GM19099 (cell line): Measurements from ENCODE around the gene TRNAU1AP.

Source experiments
- POLR2A ChIP-seq: IDR thresholded peaks from 3 replicates; pipeline ENCODE4 v1.6.1; 2011; ENCODE audit warnings: low read depth; ENCODE audit not compliant: insufficient read length; ENCODE audit errors: extremely low read depth

The TRNAU1AP gene

DNA sequence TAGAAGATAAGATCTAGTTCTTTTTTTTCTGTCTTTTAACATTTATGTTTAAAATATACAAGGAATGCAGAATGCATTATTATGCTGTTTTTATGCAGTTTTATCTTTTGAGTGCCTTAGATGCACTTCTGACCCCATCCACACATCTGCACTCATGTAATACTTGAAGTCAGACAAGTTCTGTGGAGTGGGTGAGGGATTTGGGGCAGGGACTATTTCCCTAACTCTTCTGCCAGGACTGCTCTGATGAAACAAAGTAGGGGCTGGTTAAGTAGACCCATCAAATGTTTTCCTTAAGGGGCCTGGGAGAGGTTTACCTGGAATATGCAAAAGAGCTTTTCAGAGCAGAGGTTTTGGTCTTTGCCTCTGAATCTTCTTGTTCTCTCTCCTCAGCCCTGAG, 11.4 kb downstream of the TRNAU1AP start:
- no peak for TF ChIP-seq POLR2A

GRCh38 chr1:28565040-28565439, 12.2 kb downstream of the TRNAU1AP start:
- TF ChIP-seq POLR2A = no peak

GRCh38 chr1:28565726-28566125, 12.8 kb downstream of the TRNAU1AP start:
- TF ChIP-seq POLR2A = no peak

- TF ChIP-seq POLR2A = no peak
These were observed 14.0 kb downstream of the TRNAU1AP start for GRCh38 chr1:28566931-28567330.

DNA sequence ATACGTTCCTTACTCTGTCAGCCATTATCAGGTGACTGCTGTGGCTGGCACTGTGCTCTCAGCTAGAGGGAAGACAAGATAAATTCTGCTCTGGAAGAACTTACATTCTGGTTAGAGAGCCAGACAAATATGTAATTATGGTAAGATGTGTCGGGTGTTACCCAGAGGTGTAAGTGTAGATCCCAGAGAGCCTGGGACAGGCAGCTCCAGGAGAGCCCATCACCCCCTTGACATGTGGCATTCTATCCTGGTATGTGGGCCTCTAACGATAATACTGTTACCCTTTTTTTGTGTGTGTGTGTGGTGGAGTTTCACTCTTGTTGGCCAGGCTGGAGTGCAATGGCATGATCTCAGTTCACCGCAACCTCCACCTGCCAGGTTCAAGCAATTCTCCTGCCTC, 19.0 kb downstream of the TRNAU1AP start:
- TF ChIP-seq POLR2A = no peak

DNA sequence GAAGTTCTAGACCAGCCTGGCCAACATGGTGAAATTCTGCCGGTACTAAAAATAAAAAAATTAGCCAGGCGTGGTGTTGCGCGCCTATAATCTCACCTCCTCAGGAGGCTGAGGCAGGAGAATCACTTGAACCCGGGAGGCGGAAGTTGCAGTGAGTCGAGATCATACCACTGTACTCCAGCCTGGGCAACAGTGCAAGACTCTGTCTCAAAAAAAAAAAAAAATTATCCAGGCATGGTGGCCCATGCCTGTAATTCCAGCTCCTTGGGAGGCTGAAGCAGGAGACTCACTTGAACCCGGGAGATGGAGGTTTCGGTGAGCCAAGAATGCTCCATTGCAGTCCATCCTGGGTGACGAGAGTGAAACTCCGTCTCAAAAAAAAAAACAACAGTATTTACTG, 20.7 kb downstream of the TRNAU1AP start:
- TF ChIP-seq POLR2A = no peak

GRCh38 chr1:28577052-28577678, 24.3 kb downstream of the TRNAU1AP start:
- peak; percentile 44 for TF ChIP-seq POLR2A

GRCh38 chr1:28577738-28578536, 25.1 kb downstream of the TRNAU1AP start:
- TF ChIP-seq POLR2A = no peak

- no peak for TF ChIP-seq POLR2A
These were observed 25.9 kb downstream of the TRNAU1AP start for GRCh38 chr1:28578696-28579218.

- peak; percentile 9 for TF ChIP-seq POLR2A
These were observed 26.5 kb downstream of the TRNAU1AP start for GRCh38 chr1:28579401-28579800.

DNA sequence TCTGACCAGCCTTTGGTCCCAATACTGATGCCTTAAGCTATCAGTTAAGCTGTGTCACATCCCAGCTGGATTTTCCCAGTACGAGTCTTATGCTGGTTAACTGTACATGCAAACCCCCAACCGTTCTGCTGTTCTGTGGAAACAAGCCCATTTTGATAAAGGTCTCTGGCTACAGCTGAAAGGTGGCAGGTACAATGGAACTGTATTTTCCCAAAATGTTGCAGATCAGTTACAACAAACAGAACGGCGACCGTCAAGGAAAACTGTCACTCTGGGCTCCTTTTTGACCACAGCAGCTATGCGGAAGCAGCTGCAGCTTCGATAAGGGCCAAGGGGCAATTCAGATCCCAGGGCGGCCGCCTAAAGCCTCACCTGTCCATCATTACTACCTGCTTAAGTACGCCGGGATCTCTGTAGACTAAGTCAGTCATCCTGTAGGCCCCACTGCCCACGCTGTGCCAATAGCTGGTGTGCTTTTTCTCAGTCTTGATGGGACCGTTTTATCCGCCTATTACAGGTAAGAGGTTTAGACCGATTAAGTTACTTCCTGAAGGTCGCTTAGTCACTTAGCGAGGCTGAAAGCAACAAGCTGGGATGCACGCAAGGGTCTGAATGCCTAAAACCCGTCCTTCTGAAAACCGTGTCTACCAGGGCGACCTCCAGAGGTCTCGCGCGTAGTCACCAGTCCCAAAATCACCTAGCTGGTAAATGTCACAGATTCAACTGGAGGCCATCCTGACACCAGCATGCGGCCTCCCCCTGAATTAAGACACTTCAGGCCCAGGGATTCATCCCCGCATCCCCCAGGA, 28.0 kb downstream of the TRNAU1AP start:
- peak; percentile 6 for TF ChIP-seq POLR2A

- peak; percentile 100 for TF ChIP-seq POLR2A
These were observed 28.8 kb downstream of the TRNAU1AP start for GRCh38 chr1:28581531-28582247.

GRCh38 chr1:28582248-28582615, 29.3 kb downstream of the TRNAU1AP start:
- TF ChIP-seq POLR2A = no peak

DNA sequence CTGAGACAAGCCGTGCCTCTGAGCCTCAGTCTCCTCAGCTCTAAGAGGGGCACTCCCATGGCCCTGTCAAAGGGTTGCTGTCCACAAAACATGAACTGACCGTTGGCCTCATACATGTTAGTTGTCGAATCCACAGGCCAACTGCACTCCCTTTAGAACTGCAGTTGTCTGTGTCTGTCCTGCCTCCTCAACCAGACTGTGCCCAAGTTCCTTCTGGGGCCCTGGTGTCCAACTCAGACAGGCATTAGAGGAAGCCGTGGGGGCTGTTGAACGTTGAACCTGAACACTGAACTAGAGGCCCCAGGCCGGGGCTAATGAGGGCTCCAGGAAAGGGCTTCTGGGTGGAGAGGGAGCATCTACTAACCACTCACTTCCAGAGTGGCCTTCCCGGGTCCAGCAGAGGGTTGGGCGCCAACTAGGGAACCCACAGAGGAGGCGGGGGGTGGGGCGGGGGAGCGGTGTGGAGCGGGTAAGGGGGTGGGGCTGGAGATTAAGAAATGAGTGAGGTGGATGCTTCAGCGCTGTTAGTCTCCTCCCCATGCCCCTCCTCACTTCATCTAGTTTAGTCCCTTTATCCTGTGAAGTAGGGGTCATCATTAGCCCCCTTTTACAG, 38.9 kb downstream of the TRNAU1AP start, which contains the start of gene RAB42:
Gene RAB42 (plus strand): TSS at position 558 of the 613 bp plus-strand sequence. CDS start 247 bp downstream, outside the sequence.
- TF ChIP-seq POLR2A = no peak
